IMR-90 (cell line): Measurements from ENCODE around the gene EXOC3L4. TPM values are rescaled to one million over a fixed set of nuclear protein-coding genes. Genes with fewer than 3 reads are reported as not detected.
"Not testable (repeated sequence)": the region's sequence is repeated elsewhere in the genome, so short reads cannot be mapped to it uniquely, and the experiment has no call there.

Experiments
- ATAC-seq: fragments of 200-7000 bp; cut with Tn5 transposase; 2 replicates; pipeline ENCODE4 v1.9.1; 2020; ENCODE audit warnings: low read depth, mild to moderate bottlenecking, moderate library complexity
- BruUV-seq: library from RNA; stranded (reverse); fragments of 400-500 nt; replicated peaks from 2 replicates; lab custom pipeline; 2021; lab: Mats Ljungman, UMichigan
- CTCF ChIA-PET: fragments of 300-600 bp; formaldehyde crosslinking; extraction: SDS; loops from one replicate; lab custom pipeline; 2021; ENCODE audit warnings: antibody characterized with exemption; lab: Yijun Ruan, JAX
- POLR2A ChIA-PET: fragments of 300-600 bp; sonication (Branson Sonifier 250); formaldehyde crosslinking; loops from one replicate; lab custom pipeline; 2022; ENCODE audit warnings: antibody characterized with exemption; ENCODE audit not compliant: unreplicated experiment; lab: Charles Lee
- DNase-seq: peaks from one replicate; pipeline ENCODE4 v3.0.0; 2013
- H2AFZ ChIP-seq: replicated peaks from 2 replicates; pipeline ENCODE3; 2013; ENCODE audit warnings: low read length, mild to moderate bottlenecking; ENCODE audit not compliant: poor library complexity
- H2AK5ac ChIP-seq: 2 replicates; pipeline ENCODE4 v1.6.1; 2013; ENCODE audit warnings: low read depth, low read length, inconsistent platforms
- H2AK9ac ChIP-seq: replicated peaks from 2 replicates; pipeline ENCODE3; 2013; ENCODE audit warnings: mild to moderate bottlenecking, low read depth, low read length, moderate library complexity; ENCODE audit not compliant: poor library complexity
- H2BK120ac ChIP-seq: 2 replicates; pipeline ENCODE4 v1.6.1; 2013; ENCODE audit warnings: low read depth, low read length, inconsistent platforms
- H2BK15ac ChIP-seq: 3 replicates; pipeline ENCODE4 v1.6.1; 2013; ENCODE audit warnings: low read depth, low read length, inconsistent platforms
- H2BK20ac ChIP-seq: 2 replicates; pipeline ENCODE4 v1.6.1; 2013; ENCODE audit warnings: low read depth, mild to moderate bottlenecking, inconsistent platforms, low read length, moderate library complexity
- H2BK5ac ChIP-seq: 2 replicates; pipeline ENCODE4 v1.6.1; 2013; ENCODE audit warnings: mild to moderate bottlenecking, low read depth, low read length, inconsistent platforms; ENCODE audit not compliant: poor library complexity, severe bottlenecking
- H3K14ac ChIP-seq: replicated peaks from 2 replicates; pipeline ENCODE4 v1.6.1; 2013; ENCODE audit warnings: low read depth, low read length, inconsistent platforms
- H3K18ac ChIP-seq: 2 replicates; pipeline ENCODE4 v1.6.1; 2013; ENCODE audit warnings: low read depth, low read length, control low read depth
- H3K23ac ChIP-seq: 2 replicates; pipeline ENCODE4 v1.6.1; 2013; ENCODE audit warnings: low read depth, low read length, inconsistent platforms
- H3K27ac ChIP-seq: 2 replicates; pipeline ENCODE4 v1.5.1; 2013; ENCODE audit warnings: mild to moderate bottlenecking, control low read depth, low read length; ENCODE audit not compliant: insufficient read depth
- H3K27me3 ChIP-seq: 2 replicates; pipeline ENCODE4 v1.6.1; 2013; ENCODE audit warnings: low read length; ENCODE audit not compliant: control insufficient read depth, insufficient read depth
- H3K36me3 ChIP-seq: 2 replicates; pipeline ENCODE4 v1.6.1; 2013; ENCODE audit warnings: low read length, mixed read lengths; ENCODE audit not compliant: control insufficient read depth, insufficient read depth
- H3K4ac ChIP-seq: 2 replicates; pipeline ENCODE4 v1.6.1; 2013; ENCODE audit warnings: low read depth, low read length, inconsistent platforms
- H3K4me1 ChIP-seq: 2 replicates; pipeline ENCODE4 v1.6.1; 2013; ENCODE audit warnings: low read length, mixed read lengths; ENCODE audit not compliant: control insufficient read depth, insufficient read depth
- H3K4me2 ChIP-seq: 2 replicates; pipeline ENCODE4 v1.6.1; 2013; ENCODE audit warnings: low read depth, mild to moderate bottlenecking, control low read depth, low read length, moderate library complexity
- H3K4me3 ChIP-seq: 2 replicates; pipeline ENCODE4 v1.5.1; 2013; ENCODE audit warnings: low read depth, mild to moderate bottlenecking, control low read depth, low read length, moderate library complexity; ENCODE audit not compliant: insufficient read depth
- H3K56ac ChIP-seq: 2 replicates; pipeline ENCODE4 v1.6.1; 2013; ENCODE audit warnings: low read length, inconsistent platforms; ENCODE audit not compliant: insufficient read depth; ENCODE audit errors: extremely low read depth
- H3K79me1 ChIP-seq, 2 experiments: 2 replicates each; pipeline ENCODE4 v1.6.1; 2013; ENCODE audit warnings: low read length in 2 of 2, inconsistent platforms in 1 of 2, low read depth in 1 of 2
- H3K9ac ChIP-seq: 2 replicates; pipeline ENCODE4 v1.6.1; 2013; ENCODE audit warnings: low read depth, low read length, control low read depth
- H3K9me1 ChIP-seq: 2 replicates; pipeline ENCODE4 v1.6.1; 2013; ENCODE audit warnings: low read length, inconsistent platforms; ENCODE audit not compliant: insufficient read depth
- H3K9me3 ChIP-seq: 2 replicates; pipeline ENCODE4 v1.6.1; 2013; ENCODE audit warnings: low read length; ENCODE audit not compliant: control insufficient read depth, insufficient read depth
- H4K20me1 ChIP-seq: 2 replicates; pipeline ENCODE4 v1.6.1; 2013; ENCODE audit warnings: low read length, inconsistent platforms; ENCODE audit not compliant: insufficient read depth
- H4K5ac ChIP-seq: 2 replicates; pipeline ENCODE4 v1.6.1; 2013; ENCODE audit warnings: mild to moderate bottlenecking, low read depth, low read length, control low read depth
- H4K8ac ChIP-seq, 2 experiments: 2 replicates each; pipeline ENCODE4 v1.6.1; 2013; ENCODE audit warnings: low read depth in 2 of 2, low read length in 2 of 2, control low read depth in 1 of 2, inconsistent platforms in 1 of 2
- H4K91ac ChIP-seq: 2 replicates; pipeline ENCODE4 v1.6.1; 2013; ENCODE audit warnings: low read depth, low read length, inconsistent platforms; ENCODE audit not compliant: insufficient read depth
- WGBS, 2 experiments: methylation state at CpG; one replicate each; pipeline versions ENCODE4 v1.1.5 to v1.1.7; 2013; ENCODE audit warnings: missing lambda C conversion rate in 2 of 2; ENCODE audit not compliant: insufficient read length in 1 of 2; ENCODE audit errors: extremely low coverage in 2 of 2; 5-methylcytosine and 5-hydroxymethylcytosine counted together
- dilution Hi-C: fragments of 300-500 bp; cut with HindIII; formaldehyde crosslinking; loops from one replicate; pipeline ENCODE4 v1.14.3; 2018; ENCODE audit warnings: low sequenced_read_pairs; ENCODE audit not compliant: unreplicated experiment
- in situ Hi-C: fragments of 300-500 bp; cut with MboI; formaldehyde crosslinking; loops from 3 replicates; pipeline ENCODE4 v1.14.3; 2019; ENCODE audit warnings: low sequenced_read_pairs, inconsistent platforms, mixed read lengths
- intact Hi-C: fragments of 100-400 bp; cut with micrococcal nuclease; formaldehyde crosslinking; loops from 2 replicates; pipeline ENCODE4 v1.10.0; 2022
- polyA plus RNA-seq, 3 experiments: library from polyadenylated mRNA; depleted of rRNA; stranded (reverse); fragments of >200 nt; gene quantifications; 2 replicates each; pipeline ENCODE4 v1.2.3, GENCODE V29; 2012; ENCODE audit warnings: low replicate concordance in 1 of 3
- total RNA-seq: library from RNA; depleted of rRNA; stranded (reverse); fragments of >200 nt; gene quantifications from 2 replicates; pipeline ENCODE4 v1.2.3, GENCODE V29; 2012

Gene EXOC3L4
- total and polyA plus RNA-seq, 2 of the 4 experiments (the other 2 are of a cell fraction): not detected

DNA sequence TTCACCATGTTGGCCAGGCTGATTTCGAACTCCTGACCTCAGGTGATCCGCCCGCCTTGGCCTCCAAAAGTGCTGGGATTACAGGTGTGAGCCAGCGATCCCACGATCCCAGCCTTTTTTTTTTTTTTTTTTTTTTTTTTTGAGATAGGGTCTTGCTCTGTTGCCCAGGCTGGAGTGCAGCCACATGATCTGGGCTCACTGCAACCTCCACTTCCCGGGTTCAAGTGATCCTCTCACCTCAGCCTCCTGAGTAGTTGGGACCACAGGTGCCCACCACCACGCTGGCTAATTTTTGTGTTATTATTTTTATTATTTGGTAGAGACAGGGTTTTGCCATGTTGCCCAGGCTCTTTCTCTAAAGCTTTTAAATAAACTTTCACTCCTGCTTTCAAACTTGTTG, 23.0 kb downstream of the EXOC3L4 start:
- H4K8ac ChIP-seq, H2AFZ ChIP-seq, H4K20me1 ChIP-seq, H3K56ac ChIP-seq, H4K91ac ChIP-seq, H2BK20ac ChIP-seq, in situ Hi-C loops, ATAC-seq, dilution Hi-C loops, H2AK9ac ChIP-seq, H3K23ac ChIP-seq, H3K9me1 ChIP-seq, H3K4ac ChIP-seq, H3K27me3 ChIP-seq, BruUV-seq, H3K14ac ChIP-seq, POLR2A ChIA-PET, CTCF ChIA-PET, H3K4me3 ChIP-seq, DNase-seq, H3K4me2 ChIP-seq, H2BK5ac ChIP-seq, H4K5ac ChIP-seq, H2BK120ac ChIP-seq, H3K36me3 ChIP-seq, H3K79me1 ChIP-seq, H3K27ac ChIP-seq, intact Hi-C loops, H3K18ac ChIP-seq, H3K9ac ChIP-seq, H2BK15ac ChIP-seq, H3K9me3 ChIP-seq: not testable (repeated sequence)
- H2AK5ac ChIP-seq: peak overlapping the region; percentile 31; the same call in 1 of the 2 replicates
- WGBS, 2 experiments: no CpG with 5 or more reads among the region's 7 CpGs
- H3K4me1 ChIP-seq: peaks cover 21% of the 10 kb centered on the region
